GM20000 (cell line): ENCODE results near the gene EPHA6.

Source experiments
- DNase-seq: peaks from one replicate; pipeline ENCODE4 v3.0.0; 2012; ENCODE audit warnings: low spot score
- CTCF ChIP-seq: IDR thresholded peaks from 2 replicates; pipeline ENCODE4 v1.5.1; 2012; ENCODE audit warnings: mild to moderate bottlenecking, control low read depth; ENCODE audit errors: extremely low read depth, missing control alignments

Gene EPHA6

GRCh38 chr3:97720417-97720816, 906.0 kb downstream of the EPHA6 start:
- DNase-seq, result no peak
- no peak for TF ChIP-seq CTCF

- no peak for TF ChIP-seq CTCF
- DNase-seq, result no peak
These were observed 907.1 kb downstream of the EPHA6 start for GRCh38 chr3:97721446-97721845.

- no peak for TF ChIP-seq CTCF
- no peak for DNase-seq
These were observed 922.5 kb downstream of the EPHA6 start for GRCh38 chr3:97736928-97737327.

GRCh38 chr3:97738761-97739160, 924.4 kb downstream of the EPHA6 start:
- TF ChIP-seq CTCF, result no peak
- no peak for DNase-seq

- no peak for TF ChIP-seq CTCF
- no peak for DNase-seq
These were observed 927.6 kb downstream of the EPHA6 start for GRCh38 chr3:97742036-97742435.

GRCh38 chr3:97744289-97744688, 929.9 kb downstream of the EPHA6 start:
- no peak for TF ChIP-seq CTCF
- DNase-seq, result no peak

GRCh38 chr3:97763586-97764406, 949.4 kb downstream of the EPHA6 start:
- DNase-seq, result no peak
- no peak for TF ChIP-seq CTCF
